IMR-90 (cell line): ENCODE data around the gene ALS2CL.

Source experiments
- BHLHE40 ChIP-seq: fragments of 150-350 bp; IDR thresholded peaks from 2 replicates; pipeline ENCODE4 v1.6.1; 2016; ENCODE audit warnings: mild to moderate bottlenecking, low read depth, low read length
- CEBPB ChIP-seq: IDR thresholded peaks from 2 replicates; pipeline ENCODE4 v1.6.1; 2012; ENCODE audit warnings: low read depth, low read length, improper control_type of control experiment
- CHD1 ChIP-seq: IDR thresholded peaks from 2 replicates; pipeline ENCODE4 v1.6.1; 2012; ENCODE audit warnings: low read depth, low read length, improper control_type of control experiment
- FOS ChIP-seq: fragments of 150-350 bp; IDR thresholded peaks from 2 replicates; pipeline ENCODE4 v1.6.1; 2016; ENCODE audit warnings: low read depth, low read length
- MXI1 ChIP-seq: IDR thresholded peaks from 2 replicates; pipeline ENCODE4 v1.6.1; 2012; ENCODE audit warnings: low read depth, mild to moderate bottlenecking, low read length, moderate library complexity, borderline replicate concordance
- POLR2A ChIP-seq: IDR thresholded peaks from 2 replicates; pipeline ENCODE4 v1.6.1; 2012; ENCODE audit warnings: mild to moderate bottlenecking, low read depth, low read length
- RAD21 ChIP-seq: IDR thresholded peaks from 2 replicates; pipeline ENCODE4 v1.6.1; 2012; ENCODE audit warnings: low read length, improper control_type of control experiment
- RFX5 ChIP-seq: IDR thresholded peaks from 2 replicates; pipeline ENCODE4 v1.8.0; 2012; ENCODE audit warnings: low read depth, mild to moderate bottlenecking, low read length, moderate library complexity
- SMC3 ChIP-seq: fragments of 150-350 bp; IDR thresholded peaks from 2 replicates; pipeline ENCODE4 v1.6.1; 2016; ENCODE audit warnings: low read depth, mild to moderate bottlenecking, antibody characterized with exemption, low read length, moderate library complexity
- TF ChIP-seq, protein P1 (sequence below): conservative IDR thresholded peaks from 2 replicates; pipeline ENCODE4 v1.5.1; 2012; ENCODE audit warnings: mild to moderate bottlenecking, low read depth, low read length, improper control_type of control experiment
- TF ChIP-seq, protein P2 (sequence below): fragments of 150-350 bp; IDR thresholded peaks from 2 replicates; pipeline ENCODE4 v1.6.1; 2016; ENCODE audit warnings: low read depth, mild to moderate bottlenecking, low read length, moderate library complexity, borderline replicate concordance
- TF ChIP-seq, protein P3 (sequence below): fragments of 150-350 bp; IDR thresholded peaks from 2 replicates; pipeline ENCODE4 v1.6.1; 2017; ENCODE audit warnings: mild to moderate bottlenecking, antibody characterized with exemption, low read length, low read depth

DNA sequence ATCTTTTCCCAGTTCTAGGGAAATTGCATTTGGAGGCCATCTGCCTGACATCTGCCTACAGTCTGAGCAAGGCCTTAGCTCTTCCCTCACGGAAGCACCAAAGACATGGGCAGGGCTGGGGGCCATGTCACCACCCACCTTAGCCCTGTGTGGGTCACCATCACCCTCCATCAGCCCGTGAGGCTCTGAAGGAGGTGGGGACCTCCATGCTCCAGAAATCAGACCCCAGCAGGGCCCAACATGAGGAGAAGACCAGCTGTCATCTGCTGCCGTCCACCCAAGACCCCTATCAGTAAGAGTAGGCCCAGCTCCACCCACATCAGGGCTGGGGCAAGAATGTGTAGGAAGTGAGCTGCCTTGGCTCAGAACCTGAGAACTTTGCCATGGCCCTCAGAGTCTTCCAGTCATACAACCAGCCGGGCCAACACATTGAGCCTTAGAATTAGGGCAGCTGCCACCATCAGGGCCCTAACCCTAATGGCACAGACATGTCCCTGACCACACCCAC, 9.6 kb upstream of the ALS2CL start:
- TF ChIP-seq BHLHE40 (no peak), POLR2A (no peak), RFX5 (no peak), RAD21 (no peak), CEBPB (no peak), FOS (no peak), CHD1 (no peak), SMC3 (no peak), MXI1 (no peak)
- TF ChIP-seq, protein P1, sequence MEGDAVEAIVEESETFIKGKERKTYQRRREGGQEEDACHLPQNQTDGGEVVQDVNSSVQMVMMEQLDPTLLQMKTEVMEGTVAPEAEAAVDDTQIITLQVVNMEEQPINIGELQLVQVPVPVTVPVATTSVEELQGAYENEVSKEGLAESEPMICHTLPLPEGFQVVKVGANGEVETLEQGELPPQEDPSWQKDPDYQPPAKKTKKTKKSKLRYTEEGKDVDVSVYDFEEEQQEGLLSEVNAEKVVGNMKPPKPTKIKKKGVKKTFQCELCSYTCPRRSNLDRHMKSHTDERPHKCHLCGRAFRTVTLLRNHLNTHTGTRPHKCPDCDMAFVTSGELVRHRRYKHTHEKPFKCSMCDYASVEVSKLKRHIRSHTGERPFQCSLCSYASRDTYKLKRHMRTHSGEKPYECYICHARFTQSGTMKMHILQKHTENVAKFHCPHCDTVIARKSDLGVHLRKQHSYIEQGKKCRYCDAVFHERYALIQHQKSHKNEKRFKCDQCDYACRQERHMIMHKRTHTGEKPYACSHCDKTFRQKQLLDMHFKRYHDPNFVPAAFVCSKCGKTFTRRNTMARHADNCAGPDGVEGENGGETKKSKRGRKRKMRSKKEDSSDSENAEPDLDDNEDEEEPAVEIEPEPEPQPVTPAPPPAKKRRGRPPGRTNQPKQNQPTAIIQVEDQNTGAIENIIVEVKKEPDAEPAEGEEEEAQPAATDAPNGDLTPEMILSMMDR, result no peak
- TF ChIP-seq, protein P2, sequence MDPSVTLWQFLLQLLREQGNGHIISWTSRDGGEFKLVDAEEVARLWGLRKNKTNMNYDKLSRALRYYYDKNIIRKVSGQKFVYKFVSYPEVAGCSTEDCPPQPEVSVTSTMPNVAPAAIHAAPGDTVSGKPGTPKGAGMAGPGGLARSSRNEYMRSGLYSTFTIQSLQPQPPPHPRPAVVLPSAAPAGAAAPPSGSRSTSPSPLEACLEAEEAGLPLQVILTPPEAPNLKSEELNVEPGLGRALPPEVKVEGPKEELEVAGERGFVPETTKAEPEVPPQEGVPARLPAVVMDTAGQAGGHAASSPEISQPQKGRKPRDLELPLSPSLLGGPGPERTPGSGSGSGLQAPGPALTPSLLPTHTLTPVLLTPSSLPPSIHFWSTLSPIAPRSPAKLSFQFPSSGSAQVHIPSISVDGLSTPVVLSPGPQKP, result no peak
- TF ChIP-seq, protein P3, sequence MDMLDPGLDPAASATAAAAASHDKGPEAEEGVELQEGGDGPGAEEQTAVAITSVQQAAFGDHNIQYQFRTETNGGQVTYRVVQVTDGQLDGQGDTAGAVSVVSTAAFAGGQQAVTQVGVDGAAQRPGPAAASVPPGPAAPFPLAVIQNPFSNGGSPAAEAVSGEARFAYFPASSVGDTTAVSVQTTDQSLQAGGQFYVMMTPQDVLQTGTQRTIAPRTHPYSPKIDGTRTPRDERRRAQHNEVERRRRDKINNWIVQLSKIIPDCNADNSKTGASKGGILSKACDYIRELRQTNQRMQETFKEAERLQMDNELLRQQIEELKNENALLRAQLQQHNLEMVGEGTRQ, result no peak
